Keratinocyte (primary cell): ENCODE measurements around the gene RPL37A. TPM values are rescaled to one million over a fixed set of nuclear protein-coding genes. Genes with fewer than 3 reads are reported as not detected.

ENCODE experiments used
- DNase-seq: peaks from one replicate; pipeline ENCODE4 v3.0.0-alpha.2; 2011; ENCODE audit warnings: low read depth, missing footprints, low spot score
- FAIRE-seq: peaks from 2 replicates; lab custom pipeline; 2011; peaks lifted over from hg19 to GRCh38; lab: Jason Lieb, UNC
- H2AFZ ChIP-seq: 2 replicates; pipeline ENCODE4 v1.6.0; 2012; ENCODE audit warnings: low read length, control low read depth, inconsistent platforms; ENCODE audit not compliant: control insufficient read depth
- H3K27ac ChIP-seq: 2 replicates; pipeline ENCODE4 v1.5.1; 2011; ENCODE audit warnings: low read length; ENCODE audit not compliant: control insufficient read depth, insufficient read depth
- H3K27me3 ChIP-seq: 3 replicates; pipeline ENCODE4 v1.6.0; 2011; ENCODE audit warnings: low read length; ENCODE audit not compliant: control insufficient read depth, insufficient read depth; ENCODE audit errors: extremely low read depth
- H3K36me3 ChIP-seq, 2 experiments: 2 replicates in 1 of 2; 3 replicates in 1 of 2; pipeline ENCODE4 v1.5.1; 2011; ENCODE audit warnings: low read length in 2 of 2, mild to moderate bottlenecking in 1 of 2; ENCODE audit not compliant: control insufficient read depth in 2 of 2, insufficient read depth in 2 of 2; ENCODE audit errors: extremely low read depth in 1 of 2
- H3K4me1 ChIP-seq: 3 replicates; pipeline ENCODE4 v1.5.1; 2011; ENCODE audit warnings: low read length; ENCODE audit not compliant: control insufficient read depth, insufficient read depth; ENCODE audit errors: extremely low read depth
- H3K4me2 ChIP-seq: 3 replicates; pipeline ENCODE4 v1.6.0; 2011; ENCODE audit warnings: low read depth, low read length; ENCODE audit not compliant: control insufficient read depth, insufficient read depth; ENCODE audit errors: extremely low read depth
- H3K4me3 ChIP-seq, 3 experiments: fragments of 200-600 bp in 1 of 3; sonication (generic) in 1 of 3; 2 replicates in 2 of 3; 3 replicates in 1 of 3; pipeline ENCODE4 v1.5.1; 2011 to 2016; ENCODE audit warnings: low read length in 3 of 3, mild to moderate bottlenecking in 3 of 3, control low read depth in 2 of 3, inconsistent platforms in 1 of 3, low read depth in 1 of 3, mixed read lengths in 1 of 3, mixed run types in 1 of 3, moderate library complexity in 1 of 3; ENCODE audit not compliant: control insufficient read depth in 2 of 3, insufficient read depth in 2 of 3; ENCODE audit errors: extremely low read depth in 1 of 3
- H3K79me2 ChIP-seq: 2 replicates; pipeline ENCODE4 v1.6.0; 2012; ENCODE audit warnings: low read length; ENCODE audit not compliant: control insufficient read depth, insufficient read depth
- H3K9ac ChIP-seq: 3 replicates; pipeline ENCODE4 v1.6.0; 2011; ENCODE audit warnings: low read length; ENCODE audit not compliant: control insufficient read depth, insufficient read depth; ENCODE audit errors: extremely low read depth
- H3K9me1 ChIP-seq: 3 replicates; pipeline ENCODE4 v1.6.0; 2011; ENCODE audit warnings: low read length; ENCODE audit not compliant: control insufficient read depth, insufficient read depth; ENCODE audit errors: extremely low read depth
- H3K9me3 ChIP-seq: 2 replicates; pipeline ENCODE4 v1.5.1; 2012; ENCODE audit warnings: low read depth, low read length; ENCODE audit not compliant: control insufficient read depth
- H4K20me1 ChIP-seq: 3 replicates; pipeline ENCODE4 v1.6.0; 2011; ENCODE audit warnings: low read length; ENCODE audit not compliant: control insufficient read depth, insufficient read depth; ENCODE audit errors: extremely low read depth
- EZH2 ChIP-seq: IDR thresholded peaks from one replicate; pipeline ENCODE4 v1.6.1; 2012; ENCODE audit warnings: inconsistent platforms, mild to moderate bottlenecking, low read length, moderate library complexity
- dilution Hi-C: fragments of 300-500 bp; cut with MboI; formaldehyde crosslinking; loops from one replicate; pipeline ENCODE4 v1.7.0; 2020; ENCODE audit warnings: low sequenced_read_pairs; ENCODE audit not compliant: extremely low pct_ligation_motif_present
- polyA plus RNA-seq, 5 experiments: library from polyadenylated mRNA; depleted of rRNA in 3 of 5; stranded (reverse) in 3 of 5; stranded (forward) in 1 of 5; unstranded in 1 of 5; fragments of >200 nt; gene quantifications; 1 replicate in 1 of 5; 2 replicates in 3 of 5; 3 replicates in 1 of 5; pipeline versions ENCODE4 v1.2.1 to v1.2.3, GENCODE V29; 2011 to 2012; ENCODE audit warnings: missing spikeins in 2 of 5, low read depth in 1 of 5, low replicate concordance in 1 of 5
- TF ChIP-seq, protein P1 (sequence below), 3 experiments: IDR thresholded peaks in 1 of 3; conservative IDR thresholded peaks in 1 of 3; optimal IDR thresholded peaks in 1 of 3; 2 replicates in 2 of 3; 3 replicates in 1 of 3; pipeline versions ENCODE3 to v1.5.1; 2011; ENCODE audit warnings: low read length in 3 of 3, mild to moderate bottlenecking in 3 of 3, moderate library complexity in 2 of 3, control low read depth in 1 of 3, inconsistent platforms in 1 of 3; ENCODE audit not compliant: insufficient read depth in 2 of 3; ENCODE audit errors: extremely low read depth in 1 of 3

Gene RPL37A
- polyA plus RNA-seq, 1 donor (not counting 4 experiments of a cell fraction or from before 2014, with no cell fraction given): 4,257 TPM

DNA sequence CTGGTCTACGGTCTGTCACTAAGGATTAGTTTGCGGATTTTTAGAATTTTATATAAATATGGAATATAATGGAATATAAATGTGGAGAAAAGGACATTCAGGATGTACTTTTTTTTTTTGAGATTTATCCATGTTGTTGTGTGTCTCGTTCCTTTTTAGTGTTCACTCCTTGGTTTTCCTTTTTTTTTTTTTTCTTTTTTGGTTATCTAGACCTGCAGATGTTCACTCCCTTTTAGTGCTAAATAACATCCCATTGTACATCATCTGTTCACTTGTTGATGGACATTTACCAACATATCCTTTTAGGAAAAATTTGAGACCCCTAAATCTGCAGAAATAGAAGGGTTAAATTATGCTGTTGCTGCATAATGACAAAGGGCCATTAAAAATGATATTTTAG lies 25.5 kb upstream of the RPL37A start:
- dilution Hi-C loops: no loop called here
- H3K27ac ChIP-seq: no peak overlapping the region
- no peaks in the 10 kb centered on the region for H3K27me3 ChIP-seq
- no peak overlapping the region for H3K4me2 ChIP-seq
- H4K20me1 ChIP-seq: no peaks in the 10 kb centered on the region
- no peak overlapping the region for H2AFZ ChIP-seq
- no peaks in the 10 kb centered on the region for H3K79me2 ChIP-seq
- TF ChIP-seq EZH2: no peak
- TF ChIP-seq, protein P1, sequence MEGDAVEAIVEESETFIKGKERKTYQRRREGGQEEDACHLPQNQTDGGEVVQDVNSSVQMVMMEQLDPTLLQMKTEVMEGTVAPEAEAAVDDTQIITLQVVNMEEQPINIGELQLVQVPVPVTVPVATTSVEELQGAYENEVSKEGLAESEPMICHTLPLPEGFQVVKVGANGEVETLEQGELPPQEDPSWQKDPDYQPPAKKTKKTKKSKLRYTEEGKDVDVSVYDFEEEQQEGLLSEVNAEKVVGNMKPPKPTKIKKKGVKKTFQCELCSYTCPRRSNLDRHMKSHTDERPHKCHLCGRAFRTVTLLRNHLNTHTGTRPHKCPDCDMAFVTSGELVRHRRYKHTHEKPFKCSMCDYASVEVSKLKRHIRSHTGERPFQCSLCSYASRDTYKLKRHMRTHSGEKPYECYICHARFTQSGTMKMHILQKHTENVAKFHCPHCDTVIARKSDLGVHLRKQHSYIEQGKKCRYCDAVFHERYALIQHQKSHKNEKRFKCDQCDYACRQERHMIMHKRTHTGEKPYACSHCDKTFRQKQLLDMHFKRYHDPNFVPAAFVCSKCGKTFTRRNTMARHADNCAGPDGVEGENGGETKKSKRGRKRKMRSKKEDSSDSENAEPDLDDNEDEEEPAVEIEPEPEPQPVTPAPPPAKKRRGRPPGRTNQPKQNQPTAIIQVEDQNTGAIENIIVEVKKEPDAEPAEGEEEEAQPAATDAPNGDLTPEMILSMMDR (optimal IDR thresholded peaks at IDR 0.05 in 1 of 3, IDR thresholded peaks at IDR 0.05 in 1 of 3, conservative IDR thresholded peaks at IDR 0.05 in 1 of 3; ENCODE audit: extremely low read depth in 1 of 3, insufficient read depth in 2 of 3, low read length in 3 of 3): no peak
- H3K9me3 ChIP-seq: no peaks in the 10 kb centered on the region
- H3K36me3 ChIP-seq: peaks cover 1 to 4% of the 10 kb centered on the region in 2 experiments
- H3K4me3 ChIP-seq: no peak overlapping the region
- no peaks in the 10 kb centered on the region for H3K9me1 ChIP-seq
- H3K9ac ChIP-seq: no peak overlapping the region
- peaks cover 10% of the 10 kb centered on the region for H3K4me1 ChIP-seq
- FAIRE-seq (no peak), DNase-seq (no peak)

DNA sequence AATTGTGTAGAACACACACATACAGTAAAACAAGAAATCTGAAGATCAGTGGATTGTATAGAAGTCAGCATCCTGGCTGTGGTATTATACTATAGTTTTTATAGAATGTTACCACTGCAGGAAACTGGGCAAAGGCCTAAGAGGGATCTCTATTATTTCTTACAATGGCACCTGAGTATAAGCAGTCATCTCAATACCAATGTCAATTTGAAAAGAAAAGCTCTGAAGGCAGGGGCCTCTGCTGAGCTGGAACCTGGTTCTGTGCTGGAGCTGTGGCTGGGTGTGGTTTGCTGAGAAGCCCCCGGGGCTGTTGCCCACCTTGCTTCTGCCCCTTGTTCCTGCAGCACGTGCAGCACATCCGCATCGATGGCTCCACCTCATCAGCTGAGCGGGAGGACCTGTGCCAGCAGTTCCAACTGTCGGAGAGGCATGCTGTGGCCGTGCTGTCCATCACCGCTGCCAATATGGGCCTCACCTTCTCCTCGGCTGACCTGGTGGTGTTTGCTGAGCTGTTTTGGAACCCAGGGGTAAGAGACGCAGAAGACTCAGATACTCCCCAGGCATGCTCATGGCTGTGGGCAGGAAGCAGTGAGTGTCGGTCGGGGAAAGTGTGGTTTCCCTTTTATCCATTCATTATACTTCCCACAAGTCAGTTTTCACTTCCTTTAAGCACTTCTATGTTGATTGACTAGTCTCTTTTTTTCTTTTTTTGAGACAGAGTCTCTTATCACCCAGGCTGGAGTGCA lies 23.5 kb upstream of the RPL37A start:
- TF ChIP-seq, protein P1 (optimal IDR thresholded peaks at IDR 0.05 in 1 of 3, IDR thresholded peaks at IDR 0.05 in 1 of 3, conservative IDR thresholded peaks at IDR 0.05 in 1 of 3; ENCODE audit: extremely low read depth in 1 of 3, insufficient read depth in 2 of 3, low read length in 3 of 3): no peak
- no peak for TF ChIP-seq EZH2
- no peak for DNase-seq
- H3K9ac ChIP-seq: no peak overlapping the region
- H3K27ac ChIP-seq: no peak overlapping the region
- H3K36me3 ChIP-seq: peaks cover 6 to 11% of the 10 kb centered on the region in 2 experiments
- dilution Hi-C loops: no loop called here
- no peaks in the 10 kb centered on the region for H3K27me3 ChIP-seq
- peaks cover 18% of the 10 kb centered on the region for H3K4me1 ChIP-seq
- no peak overlapping the region for H3K4me2 ChIP-seq
- no peak overlapping the region for H2AFZ ChIP-seq
- H3K9me1 ChIP-seq: no peaks in the 10 kb centered on the region
- H4K20me1 ChIP-seq: no peaks in the 10 kb centered on the region
- no peaks in the 10 kb centered on the region for H3K9me3 ChIP-seq
- no peaks in the 10 kb centered on the region for H3K79me2 ChIP-seq
- no peak overlapping the region for H3K4me3 ChIP-seq
- FAIRE-seq: no peak
